ENCODE measurements around the gene PRKAG2. TPM values are rescaled to one million over a fixed set of nuclear protein-coding genes. Genes with fewer than 3 reads are reported as not detected.

The PRKAG2 gene
- total and polyA plus RNA-seq, 2 of the 13 experiments (the other 11 are each of a cell fraction or from before 2014, with no cell fraction given): 0.90 to 1.3 TPM

DNA sequence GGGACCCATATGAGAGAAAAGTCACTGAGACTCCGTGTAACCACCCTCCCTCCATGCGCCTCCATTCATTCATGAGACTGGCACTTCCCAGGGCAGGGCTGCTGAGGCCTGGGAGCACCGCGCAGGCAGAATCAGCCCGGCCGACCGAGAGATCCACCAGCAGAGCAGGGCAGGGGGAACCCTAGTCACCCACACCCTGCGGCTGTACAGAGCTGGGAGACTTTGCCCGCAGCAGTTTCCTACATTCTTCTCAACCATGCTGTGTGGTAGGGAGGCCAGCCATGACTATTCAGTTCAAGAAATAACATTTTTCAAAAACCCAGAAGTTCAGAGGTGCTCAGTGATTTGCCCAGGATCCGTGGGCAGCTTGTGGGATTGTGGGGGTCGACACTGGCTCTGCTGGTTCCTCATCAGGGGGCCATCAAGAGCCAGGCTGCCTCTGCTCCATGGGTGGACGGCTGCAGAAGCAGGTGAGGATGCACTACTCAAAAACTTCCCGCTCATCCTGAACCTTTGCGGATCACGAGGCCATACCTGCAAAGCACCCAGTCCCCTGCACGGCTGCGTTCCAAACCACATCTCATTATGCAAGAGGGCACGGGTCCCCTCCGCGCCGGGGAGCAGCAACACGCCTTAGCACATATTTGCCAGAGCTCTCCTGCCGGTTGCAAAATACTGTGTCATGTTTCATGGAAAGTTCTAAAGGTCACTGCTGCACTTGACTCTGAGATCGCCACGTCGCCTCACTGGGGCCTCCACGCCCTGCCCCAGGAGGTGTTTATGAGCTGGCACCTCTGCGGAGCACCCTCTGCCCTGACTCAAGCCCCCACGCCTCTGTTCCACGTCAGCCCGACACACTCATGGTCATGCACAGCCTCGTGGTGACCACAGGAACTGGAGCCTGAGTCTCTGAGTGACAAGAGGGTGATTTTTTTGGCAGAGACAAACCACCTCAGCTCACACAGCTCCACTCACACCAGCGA is 132.0 kb downstream of the PRKAG2 start (continued):
- TF ChIP-seq PRMT3 (CRISPR knock-in tag; IDR thresholded peaks at IDR 0.05; ENCODE audit: borderline replicate concordance, low read depth): no peak
- peak; percentile 57; the same call in 1 of the 2 replicates for TF ChIP-seq POLR2G (IDR thresholded peaks at IDR 0.05; ENCODE audit: low read depth, low read length)
- peak; percentile 73; the same call in 1 of the 2 replicates for TF ChIP-seq CENPT (CRISPR knock-in tag; IDR thresholded peaks at IDR 0.05; ENCODE audit: low read depth)
- TF ChIP-seq SYNCRIP (IDR thresholded peaks at IDR 0.05; ENCODE audit: insufficient read depth, low read depth, low read length): no peak
- no peak for TF ChIP-seq HOXA7 (CRISPR knock-in tag; IDR thresholded peaks at IDR 0.05)
- no peak for TF ChIP-seq NFRKB (IDR thresholded peaks at IDR 0.05)
- no peak for TF ChIP-seq BRD4 (CRISPR knock-in tag; IDR thresholded peaks at IDR 0.05)
- TF ChIP-seq HHEX (CRISPR knock-in tag; IDR thresholded peaks at IDR 0.05): no peak
- TF ChIP-seq, protein P1, sequence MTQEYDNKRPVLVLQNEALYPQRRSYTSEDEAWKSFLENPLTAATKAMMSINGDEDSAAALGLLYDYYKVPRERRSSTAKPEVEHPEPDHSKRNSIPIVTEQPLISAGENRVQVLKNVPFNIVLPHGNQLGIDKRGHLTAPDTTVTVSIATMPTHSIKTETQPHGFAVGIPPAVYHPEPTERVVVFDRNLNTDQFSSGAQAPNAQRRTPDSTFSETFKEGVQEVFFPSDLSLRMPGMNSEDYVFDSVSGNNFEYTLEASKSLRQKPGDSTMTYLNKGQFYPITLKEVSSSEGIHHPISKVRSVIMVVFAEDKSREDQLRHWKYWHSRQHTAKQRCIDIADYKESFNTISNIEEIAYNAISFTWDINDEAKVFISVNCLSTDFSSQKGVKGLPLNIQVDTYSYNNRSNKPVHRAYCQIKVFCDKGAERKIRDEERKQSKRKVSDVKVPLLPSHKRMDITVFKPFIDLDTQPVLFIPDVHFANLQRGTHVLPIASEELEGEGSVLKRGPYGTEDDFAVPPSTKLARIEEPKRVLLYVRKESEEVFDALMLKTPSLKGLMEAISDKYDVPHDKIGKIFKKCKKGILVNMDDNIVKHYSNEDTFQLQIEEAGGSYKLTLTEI (CRISPR knock-in tag; conservative IDR thresholded peaks at IDR 0.05): no peak
- peak; percentile 91; the same call in 1 of the 2 replicates for TF ChIP-seq FOXJ3 (CRISPR knock-in tag; IDR thresholded peaks at IDR 0.05; ENCODE audit: borderline replicate concordance)
- no peak for TF ChIP-seq XRCC5 (optimal IDR thresholded peaks at IDR 0.05; ENCODE audit: low read length)
- peak; percentile 92 for TF ChIP-seq BHLHE40 (IDR thresholded peaks at IDR 0.05; ENCODE audit: low read length)
- TF ChIP-seq RAD21 (CRISPR knock-in tag; IDR thresholded peaks at IDR 0.05): no peak
- no peak; the same call in 1 of the 2 replicates for TF ChIP-seq ZNF570 (CRISPR knock-in tag; IDR thresholded peaks at IDR 0.05; ENCODE audit: borderline replicate concordance)
- no peak for TF ChIP-seq KAT2B (IDR thresholded peaks at IDR 0.05; ENCODE audit: borderline replicate concordance, low read depth, low read length)
- TF ChIP-seq SP4 (CRISPR knock-in tag; IDR thresholded peaks at IDR 0.05): peak; percentile 81; the same call in 1 of the 2 replicates
- TF ChIP-seq, protein P2, sequence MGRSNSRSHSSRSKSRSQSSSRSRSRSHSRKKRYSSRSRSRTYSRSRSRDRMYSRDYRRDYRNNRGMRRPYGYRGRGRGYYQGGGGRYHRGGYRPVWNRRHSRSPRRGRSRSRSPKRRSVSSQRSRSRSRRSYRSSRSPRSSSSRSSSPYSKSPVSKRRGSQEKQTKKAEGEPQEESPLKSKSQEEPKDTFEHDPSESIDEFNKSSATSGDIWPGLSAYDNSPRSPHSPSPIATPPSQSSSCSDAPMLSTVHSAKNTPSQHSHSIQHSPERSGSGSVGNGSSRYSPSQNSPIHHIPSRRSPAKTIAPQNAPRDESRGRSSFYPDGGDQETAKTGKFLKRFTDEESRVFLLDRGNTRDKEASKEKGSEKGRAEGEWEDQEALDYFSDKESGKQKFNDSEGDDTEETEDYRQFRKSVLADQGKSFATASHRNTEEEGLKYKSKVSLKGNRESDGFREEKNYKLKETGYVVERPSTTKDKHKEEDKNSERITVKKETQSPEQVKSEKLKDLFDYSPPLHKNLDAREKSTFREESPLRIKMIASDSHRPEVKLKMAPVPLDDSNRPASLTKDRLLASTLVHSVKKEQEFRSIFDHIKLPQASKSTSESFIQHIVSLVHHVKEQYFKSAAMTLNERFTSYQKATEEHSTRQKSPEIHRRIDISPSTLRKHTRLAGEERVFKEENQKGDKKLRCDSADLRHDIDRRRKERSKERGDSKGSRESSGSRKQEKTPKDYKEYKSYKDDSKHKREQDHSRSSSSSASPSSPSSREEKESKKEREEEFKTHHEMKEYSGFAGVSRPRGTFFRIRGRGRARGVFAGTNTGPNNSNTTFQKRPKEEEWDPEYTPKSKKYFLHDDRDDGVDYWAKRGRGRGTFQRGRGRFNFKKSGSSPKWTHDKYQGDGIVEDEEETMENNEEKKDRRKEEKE (IDR thresholded peaks at IDR 0.05): no peak
- TF ChIP-seq, protein P3, sequence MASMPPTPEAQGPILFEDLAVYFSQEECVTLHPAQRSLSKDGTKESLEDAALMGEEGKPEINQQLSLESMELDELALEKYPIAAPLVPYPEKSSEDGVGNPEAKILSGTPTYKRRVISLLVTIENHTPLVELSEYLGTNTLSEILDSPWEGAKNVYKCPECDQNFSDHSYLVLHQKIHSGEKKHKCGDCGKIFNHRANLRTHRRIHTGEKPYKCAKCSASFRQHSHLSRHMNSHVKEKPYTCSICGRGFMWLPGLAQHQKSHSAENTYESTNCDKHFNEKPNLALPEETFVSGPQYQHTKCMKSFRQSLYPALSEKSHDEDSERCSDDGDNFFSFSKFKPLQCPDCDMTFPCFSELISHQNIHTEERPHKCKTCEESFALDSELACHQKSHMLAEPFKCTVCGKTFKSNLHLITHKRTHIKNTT (CRISPR knock-in tag; IDR thresholded peaks at IDR 0.05): no peak
- TF ChIP-seq ZKSCAN8 (CRISPR knock-in tag; IDR thresholded peaks at IDR 0.05; ENCODE audit: borderline replicate concordance): peak; percentile 68; the same call in 1 of the 2 replicates
- TF ChIP-seq SRSF9 (IDR thresholded peaks at IDR 0.05; ENCODE audit: borderline replicate concordance, insufficient read depth, low read depth, low read length, poor library complexity, severe bottlenecking): no peak
- no peak for TF ChIP-seq KLF15 (CRISPR knock-in tag; IDR thresholded peaks at IDR 0.05; ENCODE audit: borderline replicate concordance)
- TF ChIP-seq CHCHD3 (CRISPR knock-in tag; IDR thresholded peaks at IDR 0.05): peak; percentile 73; the same call in 1 of the 2 replicates
